Caco-2 (cell line): ENCODE results near the gene CPEB4. TPM values are rescaled to one million over a fixed set of nuclear protein-coding genes. Genes with fewer than 3 reads are reported as not detected.

Experiments used
- BruUV-seq: library from RNA; stranded (reverse); fragments of 400-500 nt; replicated peaks from 2 replicates; lab custom pipeline; 2021; lab: Mats Ljungman, UMichigan
- CTCF ChIA-PET: fragments of 300-600 bp; sonication (Branson Sonifier 250); formaldehyde crosslinking; loops from one replicate; lab custom pipeline; 2022; ENCODE audit warnings: antibody characterized with exemption; lab: Charles Lee
- POLR2A ChIA-PET: fragments of 300-600 bp; sonication (Branson Sonifier 250); formaldehyde crosslinking; loops from one replicate; lab custom pipeline; 2022; ENCODE audit warnings: antibody characterized with exemption; lab: Charles Lee
- DNase-seq, 2 experiments: peaks; one replicate each; pipeline versions ENCODE4 v3.0.0 to v3.0.0-alpha.2; 2020 to 2022
- H3K27me3 ChIP-seq: replicated peaks from 2 replicates; pipeline ENCODE4 v1.6.0; 2011; ENCODE audit warnings: low read length; ENCODE audit not compliant: control insufficient read depth, insufficient read depth
- H3K36me3 ChIP-seq: 2 replicates; pipeline ENCODE4 v1.5.1; 2011; ENCODE audit warnings: low read length; ENCODE audit not compliant: control insufficient read depth, insufficient read depth
- H3K4me1 ChIP-seq: fragments of 250-450 bp; sonication (Bioruptor Pico); 2 replicates; pipeline ENCODE4 v1.5.1; 2020; ENCODE audit warnings: mild to moderate bottlenecking
- H3K4me3 ChIP-seq: 2 replicates; pipeline ENCODE4 v1.5.1; 2011; ENCODE audit warnings: low read depth, mild to moderate bottlenecking, control low read depth, low read length
- H3K9me3 ChIP-seq: fragments of 250-450 bp; sonication (Bioruptor Pico); 2 replicates; pipeline ENCODE4 v1.5.1; 2020; ENCODE audit warnings: mild to moderate bottlenecking, moderate library complexity
- H3K27ac Mint-ChIP-seq: one replicate; pipeline ENCODE4 v1.8.0; 2022; ENCODE audit warnings: mixed read lengths; ENCODE audit not compliant: unreplicated experiment
- H3K27me3 Mint-ChIP-seq: one replicate; pipeline ENCODE4 v1.8.0; 2022; ENCODE audit warnings: mixed read lengths; ENCODE audit not compliant: insufficient read depth, unreplicated experiment
- H3K36me3 Mint-ChIP-seq: one replicate; pipeline ENCODE4 v1.8.0; 2022; ENCODE audit warnings: mild to moderate bottlenecking, mixed read lengths; ENCODE audit not compliant: insufficient read depth, unreplicated experiment
- H3K4me1 Mint-ChIP-seq: one replicate; pipeline ENCODE4 v1.8.0; 2022; ENCODE audit warnings: low read depth, mixed read lengths; ENCODE audit not compliant: unreplicated experiment
- H3K4me3 Mint-ChIP-seq: one replicate; pipeline ENCODE4 v1.8.0; 2022; ENCODE audit warnings: mild to moderate bottlenecking, moderate library complexity, mixed read lengths; ENCODE audit not compliant: unreplicated experiment
- H3K9me3 Mint-ChIP-seq: one replicate; pipeline ENCODE4 v1.8.0; 2022; ENCODE audit warnings: mixed read lengths; ENCODE audit not compliant: unreplicated experiment
- intact Hi-C: fragments of 100-400 bp; cut with micrococcal nuclease; formaldehyde crosslinking; loops from one replicate; pipeline ENCODE4 v1.10.0; 2022; ENCODE audit not compliant: unreplicated experiment
- total RNA-seq: library from RNA; stranded (reverse); gene quantifications from 2 replicates; pipeline ENCODE4 v1.2.3, GENCODE V29; 2022
- TF ChIP-seq, protein P1 (sequence below), 2 experiments: fragments of 200-600 bp in 1 of 2; IDR thresholded peaks; 1 replicate in 1 of 2; 2 replicates in 1 of 2; pipeline versions ENCODE4 v1.5.1 to v1.8.0; 2011 to 2022; ENCODE audit warnings: antibody characterized with exemption in 1 of 2, control low read depth in 1 of 2, inconsistent platforms in 1 of 2, low read depth in 1 of 2, low read length in 1 of 2, mild to moderate bottlenecking in 1 of 2, moderate library complexity in 1 of 2; ENCODE audit not compliant: insufficient read depth in 1 of 2, severe bottlenecking in 1 of 2, unreplicated experiment in 1 of 2

The CPEB4 gene
- total RNA-seq, 1 experiment from 2014 or later: 25.1 TPM

DNA sequence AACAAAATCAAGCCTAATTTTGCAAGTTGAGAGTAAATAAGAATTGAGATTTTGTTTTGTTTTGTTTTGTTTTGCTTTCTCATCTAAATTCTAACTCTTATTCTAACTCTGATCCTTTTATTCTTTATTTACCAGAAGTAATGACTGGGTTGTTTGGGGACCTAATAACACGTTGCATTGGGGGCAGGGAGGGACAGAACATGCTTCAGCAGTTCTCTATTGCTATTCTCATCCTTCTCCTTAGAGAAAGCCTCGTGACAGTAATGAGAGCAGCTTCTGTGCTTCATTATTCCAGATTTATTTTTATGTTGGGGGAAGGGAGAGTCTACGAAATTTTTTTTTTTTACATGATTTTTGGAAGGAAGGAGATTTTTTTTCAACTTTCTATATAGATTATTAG, 21.1 kb downstream of the CPEB4 start:
- Histone ChIP-seq H3K4me1 (no peaks in the 10 kb centered on the region), H3K4me3 (no peak overlapping the region), H3K36me3 (no peaks in the 10 kb centered on the region), H3K27me3 (no peaks in the 10 kb centered on the region), H3K9me3 (no peaks in the 10 kb centered on the region)
- no TSS peak for BruUV-seq
- TF ChIP-seq, protein P1, sequence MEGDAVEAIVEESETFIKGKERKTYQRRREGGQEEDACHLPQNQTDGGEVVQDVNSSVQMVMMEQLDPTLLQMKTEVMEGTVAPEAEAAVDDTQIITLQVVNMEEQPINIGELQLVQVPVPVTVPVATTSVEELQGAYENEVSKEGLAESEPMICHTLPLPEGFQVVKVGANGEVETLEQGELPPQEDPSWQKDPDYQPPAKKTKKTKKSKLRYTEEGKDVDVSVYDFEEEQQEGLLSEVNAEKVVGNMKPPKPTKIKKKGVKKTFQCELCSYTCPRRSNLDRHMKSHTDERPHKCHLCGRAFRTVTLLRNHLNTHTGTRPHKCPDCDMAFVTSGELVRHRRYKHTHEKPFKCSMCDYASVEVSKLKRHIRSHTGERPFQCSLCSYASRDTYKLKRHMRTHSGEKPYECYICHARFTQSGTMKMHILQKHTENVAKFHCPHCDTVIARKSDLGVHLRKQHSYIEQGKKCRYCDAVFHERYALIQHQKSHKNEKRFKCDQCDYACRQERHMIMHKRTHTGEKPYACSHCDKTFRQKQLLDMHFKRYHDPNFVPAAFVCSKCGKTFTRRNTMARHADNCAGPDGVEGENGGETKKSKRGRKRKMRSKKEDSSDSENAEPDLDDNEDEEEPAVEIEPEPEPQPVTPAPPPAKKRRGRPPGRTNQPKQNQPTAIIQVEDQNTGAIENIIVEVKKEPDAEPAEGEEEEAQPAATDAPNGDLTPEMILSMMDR (IDR thresholded peaks at IDR 0.05; ENCODE audit: insufficient read depth in 1 of 2, low read depth in 1 of 2, low read length in 1 of 2, severe bottlenecking in 1 of 2, unreplicated experiment in 1 of 2): no peak
- Mint-ChIP-seq H3K27me3 (no peaks in the 10 kb centered on the region), H3K9me3 (no peaks in the 10 kb centered on the region), H3K36me3 (peaks cover 17% of the 10 kb centered on the region), H3K4me1 (no peaks in the 10 kb centered on the region), H3K4me3 (no peak overlapping the region), H3K27ac (no peak overlapping the region)
- ChIA-PET CTCF (no interaction called here), POLR2A (no interaction called here)
- intact Hi-C loops: no loop called here
- no peak for DNase-seq

DNA sequence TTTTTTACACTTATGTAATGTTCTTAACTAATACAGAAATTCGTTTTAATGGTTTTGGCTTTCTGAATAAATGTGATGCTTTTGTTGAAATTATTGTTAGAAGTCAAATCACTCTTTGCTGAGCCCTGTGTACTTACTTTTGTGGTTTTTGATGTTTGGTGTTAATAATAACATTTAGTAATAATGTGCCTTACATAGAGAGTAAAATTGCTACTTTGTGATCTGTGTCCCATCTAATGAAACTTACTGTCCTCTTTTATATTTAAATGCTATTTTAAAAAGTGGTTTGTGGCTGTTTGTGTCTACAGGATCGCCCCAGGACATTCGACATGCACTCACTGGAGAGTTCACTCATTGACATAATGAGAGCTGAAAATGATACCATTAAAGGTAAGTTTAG, 22.1 kb downstream of the CPEB4 start:
- CTCF ChIA-PET: interaction anchor here (0.6 kb wide), 1 partner anchor 13 kb away, joined by 4 read pairs; no protein-coding TSS in a partner anchor
- no peak for DNase-seq

DNA sequence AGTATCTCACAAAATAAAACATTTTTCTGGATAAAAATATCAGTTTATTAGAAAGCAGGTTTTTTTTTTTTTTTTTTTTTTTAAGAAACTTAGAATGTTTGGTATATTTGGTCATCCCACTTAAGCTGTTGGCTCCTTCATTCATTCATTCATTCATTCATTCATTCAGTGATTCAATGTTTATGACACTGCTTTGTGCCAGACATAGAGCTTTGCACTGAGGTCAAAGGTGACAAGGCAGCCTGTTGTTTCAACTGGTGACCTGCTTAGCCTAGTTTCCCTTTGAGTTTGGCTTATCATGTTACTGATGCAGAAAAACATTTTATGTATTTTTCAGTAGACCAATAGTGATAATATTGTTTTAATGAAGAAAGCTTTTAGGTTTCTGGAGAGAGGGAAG, 23.5 kb downstream of the CPEB4 start:
- H3K4me3 Mint-ChIP-seq: no peak overlapping the region
- H3K36me3 ChIP-seq: no peaks in the 10 kb centered on the region
- POLR2A ChIA-PET: no interaction called here
- TF ChIP-seq, protein P1 (IDR thresholded peaks at IDR 0.05; ENCODE audit: insufficient read depth in 1 of 2, low read depth in 1 of 2, low read length in 1 of 2, severe bottlenecking in 1 of 2, unreplicated experiment in 1 of 2): no peak
- H3K36me3 Mint-ChIP-seq: peaks cover 8% of the 10 kb centered on the region
- intact Hi-C loops: no loop called here
- CTCF ChIA-PET: interaction anchor here (0.6 kb wide), 1 partner anchor 492 kb away, joined by 5 read pairs; no protein-coding TSS in a partner anchor
- H3K4me1 ChIP-seq: no peaks in the 10 kb centered on the region
- no peaks in the 10 kb centered on the region for H3K27me3 Mint-ChIP-seq
- H3K9me3 ChIP-seq: no peaks in the 10 kb centered on the region
- H3K4me3 ChIP-seq: no peak overlapping the region
- no peak for DNase-seq
- no TSS peak for BruUV-seq
- H3K27ac Mint-ChIP-seq: no peak overlapping the region
- H3K4me1 Mint-ChIP-seq: no peaks in the 10 kb centered on the region
- no peaks in the 10 kb centered on the region for H3K9me3 Mint-ChIP-seq
- H3K27me3 ChIP-seq: no peaks in the 10 kb centered on the region

More for the DNA sequence above, 22.1 kb downstream of the CPEB4 start:
- no TSS peak for BruUV-seq
- Mint-ChIP-seq H3K36me3 (peaks cover 17% of the 10 kb centered on the region), H3K9me3 (no peaks in the 10 kb centered on the region), H3K4me1 (no peaks in the 10 kb centered on the region), H3K27ac (no peak overlapping the region), H3K27me3 (no peaks in the 10 kb centered on the region), H3K4me3 (no peak overlapping the region)
- POLR2A ChIA-PET: no interaction called here
- no peak overlapping the region for H3K4me3 ChIP-seq
- H3K9me3 ChIP-seq: no peaks in the 10 kb centered on the region
- no peaks in the 10 kb centered on the region for H3K36me3 ChIP-seq
- H3K27me3 ChIP-seq: no peaks in the 10 kb centered on the region
- TF ChIP-seq, protein P1 (IDR thresholded peaks at IDR 0.05; ENCODE audit: insufficient read depth in 1 of 2, low read depth in 1 of 2, low read length in 1 of 2, severe bottlenecking in 1 of 2, unreplicated experiment in 1 of 2): no peak
- intact Hi-C loops: no loop called here
- no peaks in the 10 kb centered on the region for H3K4me1 ChIP-seq
